Ovary (tissue), 3 donors: ENCODE data around the gene SRPK3.

Source experiments
- CTCF ChIP-seq, 3 donors: fragments of 450-650 bp in 2 of 3; fragments of 200-600 bp in 1 of 3; IDR thresholded peaks; one replicate each; pipeline versions ENCODE4 v1.5.1 to v1.8.0; 2016 to 2022; ENCODE audit warnings: antibody characterized with exemption in 3 of 3, mild to moderate bottlenecking in 1 of 3
- EP300 ChIP-seq: sonication (generic); formaldehyde crosslinking; IDR thresholded peaks from one replicate; pipeline ENCODE4 v1.6.1; 2017; ENCODE audit warnings: antibody characterized with exemption
- POLR2A ChIP-seq: fragments of 450-650 bp; IDR thresholded peaks from one replicate; pipeline ENCODE4 v1.6.1; 2017; ENCODE audit warnings: antibody characterized with exemption, mild to moderate bottlenecking, moderate library complexity
- donor health status: DM: no; HTN: no; CAD: no.

GRCh38 chrX:153820601-153821000 lies 39.8 kb downstream of the SRPK3 start:
- TF ChIP-seq POLR2A, result no peak
- TF ChIP-seq CTCF (IDR thresholded peaks at IDR 0.05), result no peak
- no peak for TF ChIP-seq EP300
